Measurements from ENCODE around the gene CIAO1.
"Not testable (repeated sequence)": the region's sequence is repeated elsewhere in the genome, so short reads cannot be mapped to it uniquely, and the experiment has no call there.

Gene CIAO1

GRCh38 chr2:96250188-96250587 lies 15.8 kb upstream of the CIAO1 start:
- DNase-seq (ENCODE audit: low spot score) = no peak

- DNase-seq (ENCODE audit: low spot score) = peak; percentile 77
Observed at GRCh38 chr2:96251721-96252292, 14.2 kb upstream of the CIAO1 start.

GRCh38 chr2:96252526-96252925 lies 13.5 kb upstream of the CIAO1 start:
- no peak for DNase-seq (ENCODE audit: low spot score)

- DNase-seq (ENCODE audit: low spot score) = no peak
Observed at GRCh38 chr2:96253006-96253405, 13.0 kb upstream of the CIAO1 start.

GRCh38 chr2:96254571-96254970 lies 11.5 kb upstream of the CIAO1 start:
- no peak for DNase-seq (ENCODE audit: low spot score)

GRCh38 chr2:96256611-96257113 lies 9.4 kb upstream of the CIAO1 start:
- DNase-seq (ENCODE audit: low spot score) = no peak

GRCh38 chr2:96257744-96258143 lies 8.3 kb upstream of the CIAO1 start:
- not testable (repeated sequence) for DNase-seq (ENCODE audit: low spot score)

- DNase-seq (ENCODE audit: low spot score) = no peak
Observed at GRCh38 chr2:96258166-96259022, 7.6 kb upstream of the CIAO1 start.

- no peak for DNase-seq (ENCODE audit: low spot score)
Observed at GRCh38 chr2:96259497-96259921, 6.5 kb upstream of the CIAO1 start.

GRCh38 chr2:96260387-96261260 lies 5.4 kb upstream of the CIAO1 start:
- peak; percentile 63 for DNase-seq (ENCODE audit: low spot score)

- DNase-seq (ENCODE audit: low spot score) = no peak
Observed at GRCh38 chr2:96261328-96262003, 4.6 kb upstream of the CIAO1 start.

GRCh38 chr2:96262306-96262705 lies 3.7 kb upstream of the CIAO1 start:
- DNase-seq (ENCODE audit: low spot score) = no peak

- no peak for DNase-seq (ENCODE audit: low spot score)
Observed at GRCh38 chr2:96264086-96264485, 1.9 kb upstream of the CIAO1 start.

- DNase-seq (ENCODE audit: low spot score) = peak; percentile 40
Observed at GRCh38 chr2:96264656-96265348, 1.2 kb upstream of the CIAO1 start.

- DNase-seq (ENCODE audit: low spot score) = peak; percentile 50
Observed at GRCh38 chr2:96265349-96265839, 631 bp upstream of the CIAO1 start.

- DNase-seq (ENCODE audit: low spot score) = no peak
Observed at GRCh38 chr2:96267159-96267971, 1.3 kb downstream of the CIAO1 start.

- DNase-seq (ENCODE audit: low spot score) = no peak
Observed at GRCh38 chr2:96271995-96272394, 6.0 kb downstream of the CIAO1 start.

GRCh38 chr2:96273763-96274162 lies 7.7 kb downstream of the CIAO1 start:
- DNase-seq (ENCODE audit: low spot score) = no peak

- no peak for DNase-seq (ENCODE audit: low spot score)
Observed at GRCh38 chr2:96274355-96275056, 8.5 kb downstream of the CIAO1 start.
